Hindlimb muscle (tissue), 1 donor: Measurements from ENCODE around the gene NME4. TPM values are rescaled to one million over a fixed set of nuclear protein-coding genes. Genes with fewer than 3 reads are reported as not detected.
"Not testable (repeated sequence)": the region's sequence is repeated elsewhere in the genome, so short reads cannot be mapped to it uniquely, and the experiment has no call there.

ENCODE experiments used
- DNase-seq: peaks from one replicate; pipeline ENCODE4 v3.0.0-alpha.2; 2013
- polyA plus RNA-seq: library from polyadenylated mRNA; unstranded; fragments of 120-200 nt; gene quantifications from one replicate; pipeline ENCODE4 v1.2.1, GENCODE V29; 2013; ENCODE audit not compliant: insufficient read length

Gene NME4
- polyA plus RNA-seq, 1 donor = 74.0 TPM

- no peak for DNase-seq
These were observed 2.5 kb downstream of the NME4 start for GRCh38 chr16:399340-400019.

DNA sequence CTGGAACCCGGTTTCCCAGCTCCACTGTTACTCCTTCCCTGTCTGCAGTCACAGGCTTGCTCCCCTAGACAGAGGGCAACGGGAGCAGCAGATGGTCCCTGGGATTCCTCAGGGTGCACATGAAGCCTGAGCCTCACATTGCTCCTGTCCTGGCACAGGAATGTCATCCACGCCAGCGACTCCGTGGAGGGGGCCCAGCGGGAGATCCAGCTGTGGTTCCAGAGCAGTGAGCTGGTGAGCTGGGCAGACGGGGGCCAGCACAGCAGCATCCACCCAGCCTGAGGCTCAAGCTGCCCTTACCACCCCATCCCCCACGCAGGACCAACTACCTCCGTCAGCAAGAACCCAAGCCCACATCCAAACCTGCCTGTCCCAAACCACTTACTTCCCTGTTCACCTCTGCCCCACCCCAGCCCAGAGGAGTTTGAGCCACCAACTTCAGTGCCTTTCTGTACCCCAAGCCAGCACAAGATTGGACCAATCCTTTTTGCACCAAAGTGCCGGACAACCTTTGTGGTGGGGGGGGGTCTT is 3.1 kb downstream of the NME4 start:
- no peak for DNase-seq

- peak; percentile 93 for DNase-seq
These were observed 4.7 kb downstream of the NME4 start, which contains the start of gene DECR2 for GRCh38 chr16:401468-402348. Gene DECR2, plus strand, starts transcription at chr16:401885. Its CDS starts 79 bp downstream, at chr16:401964.

GRCh38 chr16:404971-405486 is 8.0 kb downstream of the NME4 start:
- no peak for DNase-seq

- DNase-seq = no peak
These were observed 8.8 kb downstream of the NME4 start for GRCh38 chr16:405548-406506.

- no peak for DNase-seq
These were observed 10.3 kb downstream of the NME4 start for GRCh38 chr16:407253-407652.

GRCh38 chr16:410516-411178 is 13.6 kb downstream of the NME4 start:
- no peak for DNase-seq

- no peak for DNase-seq
These were observed 14.7 kb downstream of the NME4 start for GRCh38 chr16:411576-412265.

GRCh38 chr16:414395-415169 is 17.6 kb downstream of the NME4 start:
- no peak for DNase-seq

DNA sequence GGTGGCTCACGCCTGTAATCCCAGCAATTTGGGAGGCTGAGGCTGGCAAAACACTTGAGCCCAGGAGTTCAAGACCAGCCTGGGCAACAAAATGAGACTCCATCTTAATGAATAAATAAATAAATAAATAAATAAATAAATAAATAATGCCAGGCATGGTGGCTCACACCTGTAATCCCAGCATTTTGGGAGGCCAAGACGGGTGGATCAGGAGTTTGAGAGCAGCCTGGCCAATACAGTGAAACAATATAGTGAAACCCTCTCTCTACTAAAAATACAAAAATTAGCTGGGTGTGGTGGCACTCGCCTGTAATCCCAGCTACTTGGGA is 18.1 kb downstream of the NME4 start:
- not testable (repeated sequence) for DNase-seq

GRCh38 chr16:422179-422578 is 25.2 kb downstream of the NME4 start:
- not testable (repeated sequence) for DNase-seq

DNA sequence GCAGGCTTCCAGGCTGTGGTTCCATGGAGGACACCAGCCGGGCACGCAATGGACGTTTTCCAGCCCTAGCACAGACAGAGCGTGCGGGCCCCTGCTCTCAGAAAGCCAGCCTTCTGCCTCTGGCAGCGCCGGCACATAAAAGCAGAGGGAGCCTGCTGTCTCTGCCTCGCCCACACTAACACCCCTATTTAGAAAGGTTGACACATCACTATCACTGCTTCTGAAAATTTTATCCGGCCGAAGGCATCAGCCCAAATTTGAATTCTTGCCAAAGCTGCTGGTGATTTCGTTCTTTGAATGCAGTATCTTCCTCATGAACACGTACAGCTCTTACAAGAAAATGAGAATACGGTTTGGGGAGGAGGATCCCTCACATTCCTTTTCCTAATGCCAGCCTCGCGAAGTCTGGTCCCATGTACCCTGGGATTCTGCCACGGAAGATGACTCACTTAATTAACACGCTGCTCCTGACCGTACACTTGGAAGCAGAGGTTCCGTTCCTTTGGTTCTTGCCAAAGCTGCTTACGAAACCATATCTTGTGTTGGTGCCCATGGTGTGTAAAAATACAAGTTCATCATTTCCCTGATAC is 27.1 kb downstream of the NME4 start:
- DNase-seq = no peak

DNA sequence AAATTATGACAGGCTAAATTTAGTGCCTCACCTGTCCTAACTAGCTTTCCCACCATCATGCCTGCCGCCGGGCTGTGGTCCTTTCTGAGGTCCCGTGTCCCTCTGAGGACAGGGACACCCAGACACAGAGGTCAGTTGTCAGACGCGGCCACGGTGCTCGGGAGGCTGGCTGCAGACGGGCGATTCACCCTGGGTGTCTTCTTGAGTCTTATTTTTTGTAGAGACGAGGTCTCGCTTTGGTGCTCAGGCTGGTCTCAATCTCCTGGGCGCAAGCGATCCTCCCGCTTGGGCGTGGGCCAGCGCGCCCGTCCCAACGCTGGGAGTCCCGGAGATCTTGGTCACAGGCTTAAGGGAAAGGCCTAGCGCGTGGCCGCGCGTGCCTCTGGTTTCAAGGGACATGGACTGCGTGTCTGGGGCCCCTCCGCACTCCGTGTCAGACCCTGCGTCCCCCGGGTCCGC is 27.7 kb downstream of the NME4 start:
- DNase-seq = no peak

DNA sequence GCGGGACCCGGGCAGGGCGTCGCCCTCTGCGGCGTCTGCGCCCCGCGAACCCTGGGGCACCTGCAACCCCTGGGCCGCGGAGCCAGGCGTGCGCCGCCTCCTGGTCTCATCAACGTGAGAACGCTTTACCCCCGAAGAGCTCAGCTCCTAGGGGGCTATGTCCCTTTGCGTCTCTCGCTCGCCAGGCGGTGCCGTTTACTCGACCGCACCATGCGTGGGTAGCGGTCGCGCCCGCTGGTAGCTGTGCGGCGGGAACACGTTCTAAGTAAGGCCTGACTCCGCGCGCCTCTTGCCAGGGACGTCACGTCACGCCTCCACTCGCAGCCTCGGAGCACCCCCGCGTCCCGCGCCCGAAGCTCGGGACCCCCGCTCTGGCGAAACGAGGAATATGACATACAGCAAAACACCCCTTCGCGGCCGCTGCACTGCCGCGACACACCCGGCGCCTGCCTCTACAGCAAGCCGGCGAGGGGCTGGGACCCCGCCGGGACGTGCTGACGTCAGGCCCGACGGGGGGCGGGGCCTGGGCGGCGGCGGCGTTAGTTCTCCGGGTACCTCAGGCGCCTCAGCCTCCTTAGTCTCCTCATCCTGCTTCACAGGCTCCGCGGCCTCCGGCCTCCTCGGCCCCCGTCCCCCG is 28.2 kb downstream of the NME4 start, which contains the start of gene RAB11FIP3:
Gene RAB11FIP3, plus strand, starts transcription at position 568 of the 637 bp plus-strand sequence. CDS start 358 bp downstream, outside the sequence.
- DNase-seq = peak; percentile 84

- DNase-seq = no peak
These were observed 28.7 kb downstream of the NME4 start for GRCh38 chr16:425740-426114.

- no peak for DNase-seq
These were observed 29.3 kb downstream of the NME4 start for GRCh38 chr16:426115-426905.

DNA sequence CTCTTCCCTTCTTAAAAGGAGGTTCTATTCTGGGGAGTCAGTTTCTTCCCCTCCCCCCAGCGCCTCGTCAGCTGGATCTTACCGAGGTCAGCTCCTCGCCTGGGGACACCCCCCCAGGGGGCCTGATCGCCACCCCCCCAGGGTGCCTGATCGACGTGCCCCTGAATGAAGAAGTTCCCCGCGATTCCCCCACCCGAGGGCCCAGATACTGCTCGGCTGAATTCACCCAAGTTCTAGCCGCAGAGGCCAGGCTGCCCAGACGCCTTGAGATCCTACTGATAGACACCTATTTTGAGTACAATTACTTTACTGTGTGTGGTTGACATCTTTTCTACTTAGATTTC is 29.9 kb downstream of the NME4 start:
- DNase-seq = no peak

- no peak for DNase-seq
These were observed 30.3 kb downstream of the NME4 start for GRCh38 chr16:427250-427649.
